HEK293T (cell line): ENCODE measurements around the gene C10orf105.

Experiments used
- ARNT ChIP-seq: fragments of 450-650 bp; IDR thresholded peaks from 2 replicates; pipeline ENCODE4 v1.6.1; 2017; ENCODE audit warnings: mild to moderate bottlenecking
- CTBP1 ChIP-seq: fragments of 450-650 bp; IDR thresholded peaks from 2 replicates; pipeline ENCODE4 v1.6.1; 2016; ENCODE audit warnings: borderline replicate concordance
- ELF4 ChIP-seq: fragments of 450-650 bp; IDR thresholded peaks from 2 replicates; pipeline ENCODE4 v1.6.1; 2017; ENCODE audit warnings: antibody characterized with exemption
- FOXA1 ChIP-seq: fragments of 450-650 bp; IDR thresholded peaks from 2 replicates; pipeline ENCODE4 v1.6.1; 2016; ENCODE audit warnings: mild to moderate bottlenecking
- FOXK2 ChIP-seq: fragments of 450-650 bp; IDR thresholded peaks from 2 replicates; pipeline ENCODE4 v1.6.1; 2016; ENCODE audit warnings: mild to moderate bottlenecking
- FOXM1 ChIP-seq: fragments of 450-650 bp; IDR thresholded peaks from 2 replicates; pipeline ENCODE4 v1.6.1; 2017; ENCODE audit warnings: mild to moderate bottlenecking, borderline replicate concordance
- HDGF ChIP-seq: fragments of 450-650 bp; IDR thresholded peaks from 2 replicates; pipeline ENCODE4 v1.6.1; 2017; ENCODE audit warnings: antibody characterized with exemption, borderline replicate concordance
- LEF1 ChIP-seq: fragments of 450-650 bp; IDR thresholded peaks from 2 replicates; pipeline ENCODE4 v1.6.1; 2017; ENCODE audit warnings: mild to moderate bottlenecking, borderline replicate concordance
- NFRKB ChIP-seq: fragments of 450-650 bp; IDR thresholded peaks from 2 replicates; pipeline ENCODE4 v1.6.1; 2016; ENCODE audit warnings: mild to moderate bottlenecking, moderate library complexity
- SP1 ChIP-seq: fragments of 450-650 bp; IDR thresholded peaks from 2 replicates; pipeline ENCODE4 v1.6.1; 2017
- SUZ12 ChIP-seq: fragments of 450-650 bp; IDR thresholded peaks from 2 replicates; pipeline ENCODE4 v1.6.1; 2016; ENCODE audit warnings: mild to moderate bottlenecking
- TARDBP ChIP-seq: fragments of 450-650 bp; IDR thresholded peaks from 2 replicates; pipeline ENCODE4 v1.6.1; 2016
- TF ChIP-seq, protein P1 (sequence below): fragments of 450-650 bp; IDR thresholded peaks from 2 replicates; pipeline ENCODE4 v1.6.1; 2016

DNA sequence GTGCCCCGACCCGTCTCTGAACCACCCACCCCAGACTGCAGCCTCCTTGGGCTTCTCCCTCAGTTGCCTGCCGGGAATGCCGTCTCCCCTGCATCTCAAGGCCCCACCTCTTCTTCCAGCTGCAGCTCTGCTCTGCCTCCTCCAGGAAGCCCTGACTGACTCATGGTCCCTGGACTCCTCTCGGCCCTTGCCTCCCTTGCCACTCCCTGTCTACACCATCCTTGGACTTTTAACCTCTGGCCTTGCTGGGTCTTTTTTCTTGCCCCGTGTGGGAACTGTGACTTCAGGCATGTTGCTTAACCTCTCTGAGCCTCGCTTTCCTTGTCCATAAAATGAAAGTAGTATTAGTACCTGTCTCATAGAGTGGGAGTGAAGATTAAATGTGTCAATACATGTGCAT lies 56.3 kb downstream of the C10orf105 start:
- TF ChIP-seq ELF4 = no peak
- TF ChIP-seq, protein P1, sequence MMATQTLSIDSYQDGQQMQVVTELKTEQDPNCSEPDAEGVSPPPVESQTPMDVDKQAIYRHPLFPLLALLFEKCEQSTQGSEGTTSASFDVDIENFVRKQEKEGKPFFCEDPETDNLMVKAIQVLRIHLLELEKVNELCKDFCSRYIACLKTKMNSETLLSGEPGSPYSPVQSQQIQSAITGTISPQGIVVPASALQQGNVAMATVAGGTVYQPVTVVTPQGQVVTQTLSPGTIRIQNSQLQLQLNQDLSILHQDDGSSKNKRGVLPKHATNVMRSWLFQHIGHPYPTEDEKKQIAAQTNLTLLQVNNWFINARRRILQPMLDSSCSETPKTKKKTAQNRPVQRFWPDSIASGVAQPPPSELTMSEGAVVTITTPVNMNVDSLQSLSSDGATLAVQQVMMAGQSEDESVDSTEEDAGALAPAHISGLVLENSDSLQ = no peak
- TF ChIP-seq FOXA1 = no peak
- no peak for TF ChIP-seq SP1
- no peak for TF ChIP-seq HDGF
- no peak for TF ChIP-seq SUZ12
- no peak for TF ChIP-seq TARDBP
- TF ChIP-seq NFRKB = no peak
- TF ChIP-seq FOXK2 = no peak
- TF ChIP-seq ARNT = no peak
- TF ChIP-seq CTBP1 = no peak
- TF ChIP-seq FOXM1 = no peak
- TF ChIP-seq LEF1 = no peak
